Measurements from ENCODE around the gene PLIN4.
A peak's percentile ranks its signal among the peaks of the same experiment; 100 is the strongest.

PLIN4 gene

DNA sequence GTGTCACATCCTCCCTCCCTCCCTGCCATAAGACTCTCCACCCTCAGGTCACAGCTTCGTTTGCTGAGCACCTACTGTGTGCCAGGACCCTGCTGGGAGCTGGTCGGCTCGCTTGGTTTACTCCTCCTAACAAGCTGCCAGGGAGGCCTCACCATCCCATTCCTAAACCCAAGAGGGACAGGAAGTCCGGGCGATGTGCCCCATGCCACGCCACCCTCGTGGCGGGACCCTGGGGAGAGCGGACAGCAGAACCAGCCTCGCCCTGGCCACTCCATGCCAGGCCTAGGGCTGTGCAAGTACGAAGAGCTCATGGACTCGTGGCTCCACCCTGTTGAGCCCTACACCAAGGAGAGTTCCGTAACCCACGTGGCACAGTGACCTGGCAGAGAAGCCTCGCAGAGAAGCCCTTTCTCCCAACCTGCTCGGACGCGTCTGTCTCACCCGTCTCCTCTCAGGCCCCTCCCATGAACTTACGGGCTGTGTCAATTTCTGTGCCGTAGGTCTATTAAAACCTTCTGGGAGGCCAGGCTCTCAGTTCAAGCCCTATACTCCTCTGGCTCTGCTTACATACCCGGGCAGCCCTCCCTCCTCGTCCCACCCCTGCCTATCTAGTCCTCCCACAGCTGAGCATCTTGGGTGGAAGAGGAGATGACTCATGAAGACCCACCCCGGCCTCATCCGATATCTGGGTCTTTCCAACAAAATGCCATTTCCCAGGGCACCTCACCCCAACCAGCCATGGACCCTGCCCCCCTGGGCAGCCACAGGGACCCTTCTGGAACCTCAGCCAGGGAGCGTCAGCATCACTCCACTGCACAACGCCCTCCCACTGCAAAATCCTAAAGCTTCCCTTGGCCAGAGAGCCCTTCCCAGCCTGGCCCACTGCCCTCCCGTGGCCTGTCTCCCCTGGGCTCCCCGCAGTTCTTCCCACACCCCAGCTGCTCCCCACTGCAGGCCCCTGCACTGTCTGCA, 63.3 kb downstream of the PLIN4 start:
- TF ChIP-seq CTCF (IDR thresholded peaks at IDR 0.05; ENCODE audit: control insufficient read depth, extremely low read depth, insufficient read depth), result no peak
- peak overlapping the region; percentile 84 for H3K4me3 ChIP-seq (ENCODE audit: low read depth, low read length)
- peak; percentile 52 for DNase-seq (ENCODE audit: low read depth)

- H3K4me3 ChIP-seq (ENCODE audit: low read depth, low read length), result no peak overlapping the region
- no peak for TF ChIP-seq CTCF (IDR thresholded peaks at IDR 0.05; ENCODE audit: control insufficient read depth, extremely low read depth, insufficient read depth)
- DNase-seq (ENCODE audit: low read depth), result no peak
Measured at GRCh38 chr19:4453232-4454179, 64.8 kb downstream of the PLIN4 start.

DNA sequence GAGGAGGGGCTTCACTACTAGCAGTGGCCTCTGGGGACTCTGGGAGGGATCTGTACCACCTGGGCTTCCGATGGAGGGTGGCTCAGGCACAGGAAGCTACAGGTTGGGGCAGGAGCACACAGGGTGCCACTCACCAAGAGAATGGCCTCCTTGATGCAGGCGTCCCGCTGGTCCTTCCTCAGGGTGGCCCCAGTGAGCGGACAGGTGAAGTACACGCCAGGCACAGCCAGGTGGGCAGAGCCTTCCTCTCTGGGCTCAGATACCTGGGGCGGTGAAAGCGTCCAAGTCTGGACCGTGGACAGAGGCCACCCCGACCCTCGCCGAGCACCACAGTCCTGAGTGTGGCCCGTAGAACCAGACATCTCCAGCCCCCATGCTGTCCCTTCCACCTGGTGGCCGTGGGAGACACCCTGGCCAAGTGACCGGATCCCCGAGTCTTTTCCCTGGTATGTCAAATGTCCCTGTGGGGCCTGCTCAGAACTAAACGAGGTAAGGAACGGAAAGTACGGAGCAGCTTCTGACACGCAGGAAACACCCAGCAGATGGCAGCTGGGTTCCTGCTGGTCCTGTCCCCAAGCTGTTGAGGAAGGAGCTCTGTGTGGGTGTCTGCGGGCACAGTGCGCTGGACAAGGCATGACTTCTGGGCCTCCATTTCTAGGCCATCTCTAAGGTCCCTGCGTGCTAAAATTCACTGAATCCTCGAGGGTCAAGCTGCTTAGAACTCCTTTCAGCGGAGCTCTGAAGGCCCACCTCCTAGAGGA, 65.9 kb downstream of the PLIN4 start:
- H3K4me3 ChIP-seq (ENCODE audit: low read depth, low read length), result no peak overlapping the region
- no peak for DNase-seq (ENCODE audit: low read depth)
- TF ChIP-seq CTCF (IDR thresholded peaks at IDR 0.05; ENCODE audit: control insufficient read depth, extremely low read depth, insufficient read depth), result no peak

Data from LNCaP clone FGC (cell line).